Endothelial cell (in vitro differentiated cells): ENCODE measurements around the gene PALD1. TPM values are rescaled to one million over a fixed set of nuclear protein-coding genes. Genes with fewer than 3 reads are reported as not detected.

Source experiments
- DNase-seq: peaks from one replicate; pipeline ENCODE4 v3.0.0; 2021; ENCODE audit warnings: low spot score
- H3K27ac Mint-ChIP-seq: one replicate; pipeline ENCODE4 v1.8.0; 2021; ENCODE audit warnings: mixed read lengths, inconsistent platforms; ENCODE audit not compliant: unreplicated experiment
- H3K27me3 Mint-ChIP-seq: one replicate; pipeline ENCODE4 v1.8.0; 2021; ENCODE audit warnings: mild to moderate bottlenecking, moderate library complexity, mixed read lengths, inconsistent platforms; ENCODE audit not compliant: unreplicated experiment
- H3K36me3 Mint-ChIP-seq: one replicate; pipeline ENCODE4 v1.8.0; 2021; ENCODE audit warnings: mild to moderate bottlenecking, low read depth, mixed read lengths, inconsistent platforms; ENCODE audit not compliant: unreplicated experiment
- H3K4me1 Mint-ChIP-seq: one replicate; pipeline ENCODE4 v1.8.0; 2021; ENCODE audit warnings: mild to moderate bottlenecking, mixed read lengths, inconsistent platforms; ENCODE audit not compliant: unreplicated experiment
- H3K4me3 Mint-ChIP-seq: one replicate; pipeline ENCODE4 v1.8.0; 2021; ENCODE audit warnings: mild to moderate bottlenecking, mixed read lengths, inconsistent platforms; ENCODE audit not compliant: unreplicated experiment
- H3K9me3 Mint-ChIP-seq: one replicate; pipeline ENCODE4 v1.8.0; 2021; ENCODE audit warnings: mixed read lengths, inconsistent platforms; ENCODE audit not compliant: unreplicated experiment
- total RNA-seq: library from RNA; stranded (reverse); fragmentation: NEBNext Ultra II Directional; extraction: Animal tissue kit (Norgen Biotek cat#: 25700); gene quantifications from one replicate; pipeline ENCODE4 v1.2.1, GENCODE V29; 2021; ENCODE audit not compliant: unreplicated experiment
- TF ChIP-seq, protein P1 (sequence below): fragments of 200-600 bp; sonication (generic); IDR thresholded peaks from one replicate; pipeline ENCODE4 v1.5.0; 2021; ENCODE audit warnings: antibody characterized with exemption; ENCODE audit not compliant: unreplicated experiment

The PALD1 gene
- total RNA-seq, 1 donor from 2014 or later: 166 TPM

GRCh38 chr10:70540089-70540788 is 61.7 kb downstream of the PALD1 start:
- H3K4me3 Mint-ChIP-seq: peak overlapping the region; percentile 81
- peak overlapping the region; percentile 45 for H3K27ac Mint-ChIP-seq
- no peaks in the 10 kb centered on the region for H3K9me3 Mint-ChIP-seq
- peaks cover 51% of the 10 kb centered on the region for H3K36me3 Mint-ChIP-seq
- H3K27me3 Mint-ChIP-seq: peaks cover 25% of the 10 kb centered on the region
- peak; percentile 62 for DNase-seq
- TF ChIP-seq, protein P1, sequence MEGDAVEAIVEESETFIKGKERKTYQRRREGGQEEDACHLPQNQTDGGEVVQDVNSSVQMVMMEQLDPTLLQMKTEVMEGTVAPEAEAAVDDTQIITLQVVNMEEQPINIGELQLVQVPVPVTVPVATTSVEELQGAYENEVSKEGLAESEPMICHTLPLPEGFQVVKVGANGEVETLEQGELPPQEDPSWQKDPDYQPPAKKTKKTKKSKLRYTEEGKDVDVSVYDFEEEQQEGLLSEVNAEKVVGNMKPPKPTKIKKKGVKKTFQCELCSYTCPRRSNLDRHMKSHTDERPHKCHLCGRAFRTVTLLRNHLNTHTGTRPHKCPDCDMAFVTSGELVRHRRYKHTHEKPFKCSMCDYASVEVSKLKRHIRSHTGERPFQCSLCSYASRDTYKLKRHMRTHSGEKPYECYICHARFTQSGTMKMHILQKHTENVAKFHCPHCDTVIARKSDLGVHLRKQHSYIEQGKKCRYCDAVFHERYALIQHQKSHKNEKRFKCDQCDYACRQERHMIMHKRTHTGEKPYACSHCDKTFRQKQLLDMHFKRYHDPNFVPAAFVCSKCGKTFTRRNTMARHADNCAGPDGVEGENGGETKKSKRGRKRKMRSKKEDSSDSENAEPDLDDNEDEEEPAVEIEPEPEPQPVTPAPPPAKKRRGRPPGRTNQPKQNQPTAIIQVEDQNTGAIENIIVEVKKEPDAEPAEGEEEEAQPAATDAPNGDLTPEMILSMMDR: peak; percentile 55
- peaks cover 26% of the 10 kb centered on the region for H3K4me1 Mint-ChIP-seq

DNA sequence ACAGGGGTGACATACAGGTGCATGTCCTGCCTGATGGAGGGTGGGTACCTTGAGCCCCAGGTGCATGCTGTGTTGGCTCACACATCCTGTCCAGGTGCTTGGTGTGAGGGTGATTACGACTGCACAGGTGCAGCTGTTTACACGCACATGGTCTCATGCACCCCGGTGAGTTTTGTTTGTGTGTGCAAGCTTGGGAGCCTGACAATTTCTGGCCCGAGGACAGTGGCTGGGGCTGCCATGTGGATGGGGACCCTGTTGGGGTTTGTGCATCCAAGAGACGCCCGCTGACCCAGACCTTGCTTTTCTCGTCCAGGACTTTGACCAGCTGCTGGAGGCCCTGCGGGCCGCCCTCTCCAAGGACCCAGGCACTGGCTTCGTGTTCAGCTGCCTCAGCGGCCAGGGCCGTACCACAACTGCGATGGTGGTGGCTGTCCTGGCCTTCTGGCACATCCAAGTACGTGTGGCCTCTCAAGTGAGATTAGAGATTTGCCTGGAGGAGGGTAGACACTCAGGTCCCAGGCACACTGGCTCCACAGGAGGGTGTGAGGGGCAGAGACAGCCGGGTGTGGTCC is 62.3 kb downstream of the PALD1 start:
- H3K9me3 Mint-ChIP-seq: no peaks in the 10 kb centered on the region
- peaks cover 22% of the 10 kb centered on the region for H3K4me1 Mint-ChIP-seq
- H3K27ac Mint-ChIP-seq: no peak overlapping the region
- peaks cover 25% of the 10 kb centered on the region for H3K27me3 Mint-ChIP-seq
- H3K36me3 Mint-ChIP-seq: peaks cover 46% of the 10 kb centered on the region
- H3K4me3 Mint-ChIP-seq: no peak overlapping the region
- no peak for DNase-seq
- TF ChIP-seq, protein P1: no peak

DNA sequence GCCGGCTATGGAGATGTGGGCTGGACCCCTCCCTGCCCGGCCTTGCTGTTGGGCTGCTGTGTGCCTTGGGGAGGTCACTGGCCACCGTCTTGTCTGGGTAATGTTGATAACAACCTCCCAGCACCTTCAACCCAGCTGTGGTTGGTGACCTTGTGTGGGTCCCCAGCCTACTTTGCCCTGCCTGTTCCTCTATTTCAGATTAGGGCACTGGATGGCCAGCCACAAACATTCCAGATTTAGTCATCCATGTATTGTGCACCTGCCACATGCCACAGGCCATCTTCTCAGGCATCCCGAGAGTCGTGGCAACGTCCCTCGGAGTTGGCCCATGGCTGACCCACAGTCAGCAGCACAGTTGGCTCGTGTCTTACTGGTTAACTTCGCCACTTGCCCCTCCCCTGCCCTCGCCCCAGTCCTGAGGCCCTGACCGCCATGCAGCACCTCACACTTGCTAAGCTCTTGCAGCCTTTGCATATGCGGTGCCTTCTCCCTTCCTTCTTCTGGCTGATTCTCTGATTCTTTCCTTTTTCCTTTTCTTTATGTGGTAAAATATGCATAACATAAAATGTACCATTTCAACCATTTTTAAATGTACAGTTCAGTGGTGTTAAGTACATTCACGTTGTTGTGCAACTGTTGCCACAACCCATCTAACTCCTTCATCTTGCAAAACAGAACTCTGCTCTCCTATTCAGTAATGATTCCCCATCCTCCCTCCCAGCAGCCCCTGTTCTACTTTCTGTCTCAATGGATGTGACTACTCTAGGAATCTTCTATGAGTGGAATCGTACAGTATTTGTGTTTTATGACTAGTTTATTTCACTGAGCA is 63.4 kb downstream of the PALD1 start:
- Mint-ChIP-seq H3K4me1 (peaks cover 13% of the 10 kb centered on the region), H3K9me3 (no peaks in the 10 kb centered on the region), H3K4me3 (peak overlapping the region; percentile 48), H3K27ac (peak overlapping the region; percentile 33), H3K27me3 (peaks cover 21% of the 10 kb centered on the region), H3K36me3 (peaks cover 39% of the 10 kb centered on the region)
- TF ChIP-seq, protein P1: no peak
- no peak for DNase-seq

DNA sequence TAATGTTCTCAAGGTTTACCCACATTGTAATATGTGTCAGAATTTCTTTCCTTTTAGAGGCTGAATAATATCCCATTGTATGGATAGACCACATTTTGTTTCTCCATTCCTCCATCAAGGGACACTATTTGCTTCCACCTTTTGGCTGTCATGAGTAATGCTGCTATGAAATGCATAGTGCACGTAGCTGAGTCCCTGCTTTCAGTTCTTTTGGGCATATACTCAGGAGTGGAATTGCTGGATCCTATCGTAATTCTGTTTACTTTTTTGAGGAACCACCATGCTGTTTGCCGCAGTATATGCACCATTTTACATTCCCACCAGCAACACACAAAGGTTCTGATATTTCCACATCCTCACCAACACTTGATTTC is 64.0 kb downstream of the PALD1 start:
- Mint-ChIP-seq H3K36me3 (peaks cover 38% of the 10 kb centered on the region), H3K27me3 (peaks cover 21% of the 10 kb centered on the region)
- TF ChIP-seq, protein P1: no peak

More for the DNA sequence above, 64.0 kb downstream of the PALD1 start:
- H3K9me3 Mint-ChIP-seq: no peaks in the 10 kb centered on the region
- DNase-seq: no peak
- peak overlapping the region; percentile 48 for H3K4me3 Mint-ChIP-seq
- H3K27ac Mint-ChIP-seq: peak overlapping the region; percentile 33
- peaks cover 11% of the 10 kb centered on the region for H3K4me1 Mint-ChIP-seq
